Measurements from ENCODE around the gene FGF19. TPM values are rescaled to one million over a fixed set of nuclear protein-coding genes. Genes with fewer than 3 reads are reported as not detected.
A peak's percentile ranks its signal among the peaks of the same experiment; 100 is the strongest.
"Not testable (repeated sequence)": the region's sequence is repeated elsewhere in the genome, so short reads cannot be mapped to it uniquely, and the experiment has no call there.

FGF19 gene
- total RNA-seq, 3 donors from 2014 or later = not detected

GRCh38 chr11:69695995-69696394 is 7.8 kb downstream of the FGF19 start:
- not testable (repeated sequence) for ATAC-seq
- peaks cover 71% of the 10 kb centered on the region for H3K27me3 Mint-ChIP-seq (ENCODE audit: low read depth)

GRCh38 chr11:69695581-69695980 is 8.2 kb downstream of the FGF19 start:
- peaks cover 71% of the 10 kb centered on the region for H3K27me3 Mint-ChIP-seq (ENCODE audit: low read depth)

More at GRCh38 chr11:69695995-69696394, 7.8 kb downstream of the FGF19 start:
- H3K4me1 Mint-ChIP-seq (ENCODE audit: low read depth); H3K9me3 Mint-ChIP-seq; DNase-seq; H3K4me3 Mint-ChIP-seq; H3K36me3 Mint-ChIP-seq (ENCODE audit: insufficient read depth): not testable (repeated sequence)

GRCh38 chr11:69694781-69695180 is 9.0 kb downstream of the FGF19 start:
- ATAC-seq (no peak), DNase-seq (no peak)
- H3K4me1 Mint-ChIP-seq (ENCODE audit: low read depth) = no peaks in the 10 kb centered on the region
- H3K27me3 Mint-ChIP-seq (ENCODE audit: low read depth) = peaks cover 72% of the 10 kb centered on the region
- H3K4me3 Mint-ChIP-seq = no peak overlapping the region
- no peaks in the 10 kb centered on the region for H3K36me3 Mint-ChIP-seq (ENCODE audit: insufficient read depth)
- no peaks in the 10 kb centered on the region for H3K9me3 Mint-ChIP-seq

More at GRCh38 chr11:69695581-69695980, 8.2 kb downstream of the FGF19 start:
- ATAC-seq (no peak), DNase-seq (no peak)
- Mint-ChIP-seq H3K4me1 (ENCODE audit: low read depth) (no peaks in the 10 kb centered on the region), H3K9me3 (no peaks in the 10 kb centered on the region), H3K4me3 (no peak overlapping the region), H3K36me3 (ENCODE audit: insufficient read depth) (no peaks in the 10 kb centered on the region)

GRCh38 chr11:69692422-69692821 is 11.4 kb downstream of the FGF19 start:
- DNase-seq (no peak), ATAC-seq (no peak)
- Mint-ChIP-seq H3K4me3 (no peak overlapping the region), H3K27me3 (ENCODE audit: low read depth) (peaks cover 66% of the 10 kb centered on the region), H3K36me3 (ENCODE audit: insufficient read depth) (no peaks in the 10 kb centered on the region), H3K9me3 (no peaks in the 10 kb centered on the region), H3K4me1 (ENCODE audit: low read depth) (peaks cover 2% of the 10 kb centered on the region)

- ATAC-seq (no peak), DNase-seq (no peak)
- Mint-ChIP-seq H3K4me3 (no peak overlapping the region), H3K27me3 (ENCODE audit: low read depth) (peaks cover 62% of the 10 kb centered on the region), H3K9me3 (no peaks in the 10 kb centered on the region), H3K4me1 (ENCODE audit: low read depth) (peaks cover 2% of the 10 kb centered on the region), H3K36me3 (ENCODE audit: insufficient read depth) (no peaks in the 10 kb centered on the region)
These were observed 12.4 kb downstream of the FGF19 start for GRCh38 chr11:69691463-69691862.

- H3K36me3 Mint-ChIP-seq (ENCODE audit: insufficient read depth) = no peaks in the 10 kb centered on the region
- peak in 1 of 2 donors; percentile 13 for ATAC-seq
These were observed 14.1 kb downstream of the FGF19 start for GRCh38 chr11:69689484-69690319.

GRCh38 chr11:69687969-69688771 is 15.7 kb downstream of the FGF19 start:
- not testable (repeated sequence) for H3K4me1 Mint-ChIP-seq (ENCODE audit: low read depth); H3K36me3 Mint-ChIP-seq (ENCODE audit: insufficient read depth); ATAC-seq; DNase-seq; H3K9me3 Mint-ChIP-seq; H3K4me3 Mint-ChIP-seq
- peaks cover 52% of the 10 kb centered on the region for H3K27me3 Mint-ChIP-seq (ENCODE audit: low read depth)

More at GRCh38 chr11:69689484-69690319, 14.1 kb downstream of the FGF19 start:
- peaks cover 63% of the 10 kb centered on the region for H3K27me3 Mint-ChIP-seq (ENCODE audit: low read depth)
- H3K4me1 Mint-ChIP-seq (ENCODE audit: low read depth) = peaks cover 7% of the 10 kb centered on the region
- no peak for DNase-seq
- no peaks in the 10 kb centered on the region for H3K9me3 Mint-ChIP-seq
- H3K4me3 Mint-ChIP-seq = no peak overlapping the region

- H3K4me1 Mint-ChIP-seq (ENCODE audit: low read depth) = peaks cover 7% of the 10 kb centered on the region
These were observed 17.0 kb downstream of the FGF19 start for GRCh38 chr11:69686856-69687255.

GRCh38 chr11:69686452-69686851 is 17.4 kb downstream of the FGF19 start:
- H3K4me3 Mint-ChIP-seq = no peak overlapping the region
- DNase-seq = no peak
- peaks cover 40% of the 10 kb centered on the region for H3K27me3 Mint-ChIP-seq (ENCODE audit: low read depth)
- ATAC-seq = no peak
- H3K4me1 Mint-ChIP-seq (ENCODE audit: low read depth) = peaks cover 7% of the 10 kb centered on the region
- no peaks in the 10 kb centered on the region for H3K36me3 Mint-ChIP-seq (ENCODE audit: insufficient read depth)
- H3K9me3 Mint-ChIP-seq = no peaks in the 10 kb centered on the region

More at GRCh38 chr11:69686856-69687255, 17.0 kb downstream of the FGF19 start:
- ATAC-seq (no peak), DNase-seq (no peak)
- H3K36me3 Mint-ChIP-seq (ENCODE audit: insufficient read depth) = no peaks in the 10 kb centered on the region
- H3K27me3 Mint-ChIP-seq (ENCODE audit: low read depth) = peaks cover 44% of the 10 kb centered on the region
- H3K4me3 Mint-ChIP-seq = no peak overlapping the region
- H3K9me3 Mint-ChIP-seq = no peaks in the 10 kb centered on the region

GRCh38 chr11:69685348-69685747 is 18.5 kb downstream of the FGF19 start:
- ATAC-seq (no peak), DNase-seq (no peak)
- no peaks in the 10 kb centered on the region for H3K36me3 Mint-ChIP-seq (ENCODE audit: insufficient read depth)
- peaks cover 36% of the 10 kb centered on the region for H3K27me3 Mint-ChIP-seq (ENCODE audit: low read depth)
- no peak overlapping the region for H3K4me3 Mint-ChIP-seq
- peaks cover 7% of the 10 kb centered on the region for H3K4me1 Mint-ChIP-seq (ENCODE audit: low read depth)
- no peaks in the 10 kb centered on the region for H3K9me3 Mint-ChIP-seq

GRCh38 chr11:69684651-69685050 is 19.2 kb downstream of the FGF19 start:
- Mint-ChIP-seq H3K36me3 (ENCODE audit: insufficient read depth) (no peaks in the 10 kb centered on the region), H3K9me3 (no peaks in the 10 kb centered on the region), H3K27me3 (ENCODE audit: low read depth) (peaks cover 31% of the 10 kb centered on the region), H3K4me3 (no peak overlapping the region), H3K4me1 (ENCODE audit: low read depth) (peaks cover 7% of the 10 kb centered on the region)
- no peak for ATAC-seq
- DNase-seq = no peak

GRCh38 chr11:69683764-69684333 is 20.0 kb downstream of the FGF19 start:
- Mint-ChIP-seq H3K27me3 (ENCODE audit: low read depth) (peaks cover 27% of the 10 kb centered on the region), H3K9me3 (no peaks in the 10 kb centered on the region), H3K4me1 (ENCODE audit: low read depth) (peaks cover 7% of the 10 kb centered on the region), H3K36me3 (ENCODE audit: insufficient read depth) (no peaks in the 10 kb centered on the region), H3K4me3 (no peak overlapping the region)
- DNase-seq (no peak), ATAC-seq (no peak)

GRCh38 chr11:69682681-69683326 is 21.0 kb downstream of the FGF19 start:
- Mint-ChIP-seq H3K4me1 (ENCODE audit: low read depth) (peaks cover 5% of the 10 kb centered on the region), H3K4me3 (no peak overlapping the region), H3K27me3 (ENCODE audit: low read depth) (peaks cover 21% of the 10 kb centered on the region), H3K9me3 (no peaks in the 10 kb centered on the region), H3K36me3 (ENCODE audit: insufficient read depth) (no peaks in the 10 kb centered on the region)
- ATAC-seq (no peak), DNase-seq (no peak)

GRCh38 chr11:69682221-69682620 is 21.6 kb downstream of the FGF19 start:
- ATAC-seq = no peak
- Mint-ChIP-seq H3K4me1 (ENCODE audit: low read depth) (peaks cover 5% of the 10 kb centered on the region), H3K4me3 (no peak overlapping the region), H3K36me3 (ENCODE audit: insufficient read depth) (no peaks in the 10 kb centered on the region), H3K9me3 (no peaks in the 10 kb centered on the region), H3K27me3 (ENCODE audit: low read depth) (peaks cover 16% of the 10 kb centered on the region)
- no peak for DNase-seq
